GM19328 (cell line): ENCODE measurements around the gene CCNL2.
"Not testable (repeated sequence)": the region's sequence is repeated elsewhere in the genome, so short reads cannot be mapped to it uniquely, and the experiment has no call there.

Experiments
- ATAC-seq: cut with Tn5 transposase; IDR thresholded peaks from one replicate; pipeline ENCODE4 v1.9.1; 2021; ENCODE audit warnings: mild to moderate bottlenecking, moderate library complexity; ENCODE audit not compliant: unreplicated experiment

CCNL2 gene

DNA sequence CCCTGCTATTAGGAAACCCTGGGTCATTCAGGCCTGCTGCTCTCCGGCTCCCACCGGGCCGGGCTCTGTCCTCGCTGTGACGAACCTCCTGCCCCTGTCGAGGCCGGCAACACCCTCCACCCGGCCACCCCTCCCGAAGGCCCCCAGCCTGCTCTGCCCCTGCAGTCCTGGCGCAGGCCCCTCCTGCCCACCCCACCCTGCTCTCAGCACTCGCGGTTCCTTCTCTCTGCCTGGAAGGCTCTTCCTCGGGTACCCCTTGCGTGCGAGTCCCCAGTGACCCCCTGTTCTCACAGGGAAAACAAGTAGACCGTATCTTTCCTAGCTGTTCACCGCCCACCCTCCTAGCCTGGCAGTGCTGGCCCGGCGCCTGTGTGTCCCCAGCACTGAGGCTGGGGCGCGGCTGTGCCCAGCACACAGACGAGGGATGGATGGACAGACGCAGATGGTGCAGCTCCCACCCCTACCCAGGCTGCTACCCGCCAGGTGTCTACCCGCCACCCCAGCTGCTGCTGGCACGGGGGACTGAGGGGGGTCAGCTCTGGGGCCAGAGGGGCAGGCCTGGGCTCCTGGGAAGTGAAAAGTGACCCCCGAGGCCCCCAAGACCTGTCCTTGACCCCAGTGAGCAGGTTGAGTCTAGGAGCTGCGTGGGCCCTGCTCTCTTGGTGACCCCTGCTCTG lies 33.3 kb upstream of the CCNL2 start:
- no peak for ATAC-seq

DNA sequence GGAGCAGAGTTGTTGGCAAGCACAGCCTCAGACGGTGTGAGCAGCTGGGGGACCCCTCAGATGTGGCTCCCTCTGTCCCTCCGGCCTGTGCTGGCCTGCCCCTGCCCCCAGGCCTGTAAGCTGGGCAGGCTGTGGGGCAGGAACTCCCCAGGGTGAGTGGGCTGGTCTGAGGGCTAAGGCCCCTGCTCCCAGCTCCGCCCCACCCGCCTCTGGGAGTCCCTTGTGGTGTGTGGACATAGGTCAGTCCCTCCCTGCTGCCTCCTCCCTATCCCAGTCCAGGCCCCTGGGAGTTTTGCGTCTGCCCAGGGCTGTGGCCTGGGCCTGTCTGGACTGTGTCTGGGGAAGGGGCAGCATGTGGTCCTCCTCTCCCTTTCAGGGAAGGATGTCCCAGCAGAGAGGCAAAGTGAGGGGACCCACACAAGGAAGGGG lies 32.7 kb upstream of the CCNL2 start:
- ATAC-seq = no peak

DNA sequence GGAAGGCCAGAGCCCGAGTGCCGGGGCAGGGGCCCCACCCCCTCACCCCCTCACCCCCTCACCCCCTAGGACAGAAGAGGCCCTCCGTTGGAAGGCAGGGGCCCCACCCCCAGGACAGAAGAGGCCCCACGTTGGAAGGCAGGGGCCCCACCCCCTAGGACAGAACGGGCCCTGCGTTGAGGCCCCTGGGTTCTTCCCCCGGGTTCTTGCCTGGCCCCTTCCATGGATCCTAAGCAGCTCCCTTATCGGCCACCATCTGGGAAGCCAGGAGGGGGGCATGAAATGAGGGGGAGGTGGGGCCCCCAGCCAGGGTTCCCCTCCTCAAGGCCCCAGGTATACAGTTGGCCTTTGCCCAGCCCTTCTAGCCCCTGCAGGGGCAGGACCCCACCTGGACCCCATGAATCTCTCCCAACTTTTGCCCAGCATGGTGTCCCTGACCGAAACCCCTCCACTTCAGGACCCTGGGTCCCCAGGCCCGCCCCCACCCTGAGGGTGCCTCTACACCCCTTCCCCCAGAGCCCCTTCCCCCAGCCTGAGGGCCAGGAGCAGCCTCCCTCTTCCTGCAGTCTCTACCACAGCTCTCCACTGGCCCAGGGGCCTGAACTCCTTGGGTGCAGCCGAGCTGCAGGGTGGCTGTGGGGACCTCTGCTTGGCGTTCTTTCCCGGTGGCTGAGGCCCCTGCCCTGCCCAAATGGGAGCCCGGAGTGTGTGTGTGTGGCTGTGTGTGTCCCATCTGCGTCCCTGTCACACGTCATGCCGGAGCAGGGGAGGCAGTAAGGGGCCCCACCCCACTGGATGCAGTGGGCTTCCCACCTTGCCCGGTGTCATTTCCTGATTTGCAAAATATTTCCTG lies 32.1 kb upstream of the CCNL2 start:
- ATAC-seq = no peak

DNA sequence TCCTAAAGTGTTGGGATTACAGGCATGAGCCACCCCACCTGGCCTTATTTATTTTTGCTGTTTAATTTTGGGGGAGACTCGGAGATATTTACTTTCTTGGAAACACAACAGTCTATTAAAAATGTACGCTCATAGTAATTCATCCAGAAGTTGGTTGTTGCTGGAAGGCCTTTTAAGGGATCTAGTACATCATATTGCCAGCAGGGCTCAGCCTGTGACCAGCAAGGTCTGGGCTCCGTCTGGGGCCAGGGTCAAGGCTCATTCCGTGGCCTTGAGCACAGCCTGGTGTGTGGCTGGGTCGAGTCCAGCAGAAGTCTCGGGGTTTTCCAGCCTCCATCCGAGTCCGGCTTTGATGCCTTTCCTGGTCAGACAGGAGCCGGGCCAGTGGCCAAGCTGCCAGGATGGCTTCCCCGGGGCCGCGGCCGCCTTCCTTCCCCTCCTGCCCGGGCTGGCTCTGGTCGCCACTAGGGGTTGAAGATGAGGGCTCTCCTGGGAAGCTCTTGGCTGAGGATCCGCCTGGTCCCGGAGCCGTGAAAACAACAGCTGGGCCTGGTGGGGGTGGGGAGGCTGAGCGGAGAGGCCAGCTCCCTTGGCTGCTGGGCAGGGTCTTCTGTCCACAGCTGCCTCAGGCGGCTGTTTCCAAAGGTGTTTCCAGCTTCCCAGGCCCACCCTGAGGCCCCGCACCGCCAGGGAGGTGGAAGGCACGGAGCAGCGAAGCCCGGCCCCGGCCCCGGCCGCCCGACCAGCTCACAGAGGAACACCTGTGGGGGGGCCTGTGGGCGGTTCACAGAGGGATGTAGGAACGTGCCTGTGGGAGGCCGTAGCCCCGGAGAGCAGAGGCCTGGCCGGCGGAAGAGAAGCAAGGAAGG lies 31.2 kb upstream of the CCNL2 start:
- no peak for ATAC-seq

DNA sequence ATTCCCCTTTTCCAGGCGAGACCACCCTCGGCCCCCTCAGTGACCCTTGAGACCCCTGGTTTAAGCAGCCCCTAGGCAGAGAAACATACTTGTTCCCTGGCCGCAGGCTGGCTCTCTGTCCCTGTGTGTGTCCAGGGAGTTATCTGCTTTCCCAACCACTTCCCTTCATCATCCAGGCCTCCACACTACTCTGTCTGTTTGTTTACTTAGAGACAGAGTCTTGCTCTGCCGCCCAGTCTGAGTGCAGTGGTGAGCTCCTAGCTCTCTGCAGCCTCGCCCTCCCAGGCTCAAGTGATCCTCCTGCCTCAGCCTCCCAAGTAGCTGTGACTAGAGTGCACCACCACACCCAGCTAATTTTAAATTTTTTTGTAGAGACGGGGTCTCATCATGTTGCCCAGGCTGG lies 30.5 kb upstream of the CCNL2 start:
- no peak for ATAC-seq

DNA sequence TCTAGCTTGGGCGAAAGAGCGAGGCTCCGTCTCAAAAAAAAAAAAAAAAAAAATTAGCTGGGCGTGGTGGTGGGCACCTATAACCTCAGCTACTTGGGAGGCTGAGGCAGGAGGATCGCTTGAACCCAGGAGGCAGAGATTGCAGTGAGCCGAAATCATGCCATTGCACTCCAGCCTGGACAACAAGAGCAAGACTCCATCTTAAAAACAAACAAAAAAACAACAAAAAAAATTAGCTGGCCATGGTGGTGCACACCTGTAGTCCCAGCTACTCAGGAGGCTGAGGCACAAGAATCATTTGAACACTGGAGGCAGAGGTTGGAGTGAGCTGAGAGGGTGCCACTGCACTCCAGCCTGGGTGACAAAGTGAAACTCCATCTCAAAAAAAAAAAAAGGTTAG lies 29.8 kb upstream of the CCNL2 start:
- not testable (repeated sequence) for ATAC-seq

DNA sequence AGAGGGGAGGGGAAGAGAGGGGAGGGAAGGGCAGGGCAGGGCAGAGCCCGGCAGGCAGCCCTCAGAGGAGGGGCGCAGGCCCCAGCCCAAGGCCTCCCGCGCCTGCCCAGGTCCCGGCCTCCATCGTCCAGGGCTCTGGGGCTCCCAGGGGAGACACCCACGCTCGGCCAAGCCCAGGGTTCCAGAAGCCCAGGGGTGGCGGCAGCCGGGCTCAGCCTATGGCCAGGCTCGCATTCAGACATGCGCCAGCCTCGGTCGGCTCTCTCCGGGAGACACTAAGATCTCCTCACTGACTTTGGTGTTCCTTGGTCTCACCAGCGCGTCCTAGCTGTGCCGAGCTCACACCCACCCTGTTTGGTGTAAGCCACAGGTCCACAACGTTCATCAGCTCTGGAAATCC lies 29.0 kb upstream of the CCNL2 start:
- ATAC-seq = no peak

DNA sequence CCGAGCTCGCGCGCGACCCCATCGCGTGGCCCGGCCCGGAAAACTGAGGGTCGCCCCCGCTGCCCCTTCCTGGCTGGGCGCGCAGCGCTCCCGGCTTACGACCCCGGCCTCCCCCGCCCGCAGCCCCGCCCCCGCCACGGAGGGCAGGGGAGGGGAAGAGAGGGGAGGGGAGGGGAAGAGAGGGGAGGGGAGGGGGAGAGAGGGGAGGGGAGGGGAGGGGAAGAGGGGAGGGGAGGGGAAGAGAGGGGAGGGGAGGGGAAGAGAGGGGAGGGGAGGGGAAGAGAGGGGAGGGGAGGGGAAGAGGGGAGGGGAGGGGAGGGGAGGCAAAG lies 28.6 kb upstream of the CCNL2 start:
- ATAC-seq = no peak

DNA sequence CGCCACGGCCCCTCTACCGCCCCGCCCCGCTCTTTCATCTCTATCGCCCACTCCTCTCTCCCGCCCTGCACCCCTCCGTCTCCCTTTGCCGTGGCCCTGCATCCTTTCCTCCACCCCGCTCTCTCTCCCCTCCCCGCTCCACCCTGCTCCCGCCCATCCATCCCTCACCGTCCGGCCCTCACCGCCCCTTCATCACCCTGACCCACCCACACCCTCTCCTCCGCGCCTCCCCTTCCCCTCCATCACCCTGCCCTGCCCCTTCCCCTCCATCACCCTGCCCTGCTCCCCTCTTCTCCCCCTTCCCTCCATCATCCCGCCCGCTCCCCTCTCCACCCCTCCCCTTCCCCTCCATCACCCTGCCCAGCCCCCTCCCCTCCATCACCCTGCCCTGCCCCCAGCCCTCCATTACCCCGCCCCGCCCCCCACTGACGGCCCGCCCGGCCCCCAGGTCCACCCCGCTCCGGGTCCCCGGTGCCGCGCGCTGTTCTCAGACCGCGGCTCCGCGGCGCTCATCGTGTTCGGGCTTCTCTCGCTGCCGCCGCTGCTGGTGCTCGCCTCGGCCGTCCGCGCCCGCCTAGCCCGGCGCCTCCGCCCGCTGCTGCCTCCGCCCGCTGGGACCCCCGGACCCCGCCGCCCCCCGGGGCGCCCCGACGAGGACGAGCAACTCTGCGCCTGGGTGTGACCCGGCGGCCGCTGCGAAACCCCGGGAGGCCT lies 28.1 kb upstream of the CCNL2 start:
- no peak for ATAC-seq

DNA sequence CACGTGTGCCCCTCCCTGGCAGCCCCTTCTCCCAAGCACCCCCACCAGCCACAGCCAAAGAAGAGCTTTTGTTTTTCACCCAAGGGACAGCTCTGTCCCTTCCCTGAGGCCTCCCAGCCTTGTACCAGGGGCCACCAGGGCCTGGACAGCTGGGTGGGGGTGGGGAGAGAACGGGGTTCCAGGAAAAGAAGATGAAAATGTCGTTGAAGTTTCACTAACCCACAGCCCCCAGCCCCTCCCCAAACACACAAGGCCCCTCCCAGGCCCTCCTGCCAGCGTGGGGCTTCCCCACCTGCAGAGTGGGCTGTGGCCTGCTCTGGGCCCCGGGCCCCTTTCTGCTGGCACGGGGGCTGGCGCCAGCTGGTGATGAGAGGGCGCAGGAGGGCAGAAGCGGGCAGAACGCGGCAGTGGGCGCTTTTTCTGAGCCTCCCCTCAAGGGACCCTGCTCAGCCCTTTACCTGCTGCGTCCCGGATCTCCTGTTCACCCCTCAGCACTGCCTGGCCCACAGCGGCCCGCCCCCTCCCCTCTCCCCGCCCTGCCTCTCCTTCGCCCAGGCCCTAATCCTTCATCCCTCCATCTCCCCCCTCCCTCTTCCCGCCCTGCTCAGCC lies 27.5 kb upstream of the CCNL2 start:
- no peak for ATAC-seq

DNA sequence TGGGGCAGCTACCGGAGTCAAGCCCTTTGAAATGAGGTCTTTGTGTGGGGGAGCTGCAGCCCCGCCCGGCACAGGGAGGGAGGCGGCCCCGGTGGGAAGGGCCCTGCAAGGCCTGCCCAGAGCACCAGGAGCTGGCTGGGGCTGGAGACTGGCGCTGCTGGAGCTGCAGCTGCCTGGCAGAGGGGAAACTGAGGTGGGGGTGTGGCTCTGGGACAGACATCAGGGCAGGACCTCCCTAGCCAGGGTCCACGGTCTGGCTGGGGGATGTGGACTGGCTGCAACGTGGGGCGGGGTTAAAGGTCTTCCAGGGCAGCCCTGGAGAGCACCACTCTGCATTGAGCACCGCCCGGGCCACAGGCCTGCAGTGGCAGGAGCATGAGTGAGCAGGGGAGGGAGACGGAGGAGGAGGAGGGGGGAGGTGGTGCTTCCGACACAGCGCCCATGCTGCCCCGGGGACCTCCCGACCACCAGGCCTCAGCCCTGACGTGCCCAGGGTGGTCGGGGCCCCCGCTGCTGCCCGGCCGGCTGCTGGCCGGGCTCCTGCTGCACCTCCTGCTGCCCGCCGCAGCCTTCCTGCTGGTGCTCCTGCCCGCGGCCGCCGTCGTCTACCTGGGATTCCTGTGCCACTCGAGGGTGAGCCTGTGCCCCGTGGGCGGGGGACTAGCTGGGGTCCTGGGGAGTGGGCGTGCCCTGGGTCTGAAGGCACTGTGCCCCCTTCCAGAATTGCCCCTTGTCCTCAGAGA lies 26.8 kb upstream of the CCNL2 start:
- no peak for ATAC-seq

DNA sequence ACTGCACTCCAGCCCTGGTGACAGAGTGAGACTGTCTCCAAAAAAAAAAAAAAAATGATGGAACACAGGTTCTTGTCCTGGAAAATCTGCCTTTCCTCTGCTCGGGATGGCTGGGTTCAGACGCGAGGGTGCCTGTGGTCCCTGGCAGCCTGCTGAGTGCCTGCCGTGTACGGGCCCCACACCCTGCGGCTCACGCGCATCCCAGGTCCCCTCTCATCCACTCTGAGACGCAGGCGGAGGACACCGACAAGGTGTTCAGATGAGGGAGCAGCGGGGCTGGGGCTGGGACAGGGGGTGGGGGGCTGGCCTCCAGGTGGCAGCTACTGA lies 26.3 kb upstream of the CCNL2 start:
- ATAC-seq = no peak

DNA sequence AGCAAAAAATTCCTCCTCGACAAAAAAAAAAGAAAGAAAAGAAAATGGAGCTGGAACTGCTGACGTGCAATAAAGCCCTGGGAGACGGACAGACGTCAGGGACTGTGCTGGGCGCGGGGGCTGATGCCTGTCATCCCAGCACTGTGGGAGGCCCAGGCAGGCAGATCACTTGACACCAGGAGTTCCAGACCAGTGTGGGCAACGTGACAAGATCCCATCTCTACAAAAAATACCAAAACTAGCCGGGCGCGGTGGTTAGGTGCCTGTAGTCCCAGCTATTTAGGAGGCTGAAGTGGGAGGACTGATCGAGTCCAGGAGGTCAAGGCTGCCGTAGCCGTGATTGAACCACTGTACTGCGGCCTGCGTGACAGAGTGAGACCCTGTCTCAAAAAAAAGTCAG lies 25.6 kb upstream of the CCNL2 start:
- ATAC-seq = no peak

DNA sequence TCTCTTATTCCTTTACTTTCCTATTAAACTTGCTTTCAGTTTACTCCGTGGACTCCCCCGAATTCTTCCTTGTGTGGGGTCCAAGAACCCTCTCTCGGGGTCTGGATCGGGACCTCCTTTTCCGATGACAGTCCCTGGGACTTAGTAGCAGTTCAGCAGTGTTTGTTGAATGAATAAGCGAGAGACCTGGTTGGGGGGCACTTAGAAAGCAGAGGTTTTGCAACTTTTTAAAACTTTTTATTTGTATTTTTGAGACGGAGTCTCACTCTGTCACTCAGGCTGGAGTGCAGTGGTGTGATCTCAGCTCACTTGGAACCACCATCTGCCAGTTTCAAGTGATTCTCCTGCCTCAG lies 24.1 kb upstream of the CCNL2 start:
- no peak for ATAC-seq

DNA sequence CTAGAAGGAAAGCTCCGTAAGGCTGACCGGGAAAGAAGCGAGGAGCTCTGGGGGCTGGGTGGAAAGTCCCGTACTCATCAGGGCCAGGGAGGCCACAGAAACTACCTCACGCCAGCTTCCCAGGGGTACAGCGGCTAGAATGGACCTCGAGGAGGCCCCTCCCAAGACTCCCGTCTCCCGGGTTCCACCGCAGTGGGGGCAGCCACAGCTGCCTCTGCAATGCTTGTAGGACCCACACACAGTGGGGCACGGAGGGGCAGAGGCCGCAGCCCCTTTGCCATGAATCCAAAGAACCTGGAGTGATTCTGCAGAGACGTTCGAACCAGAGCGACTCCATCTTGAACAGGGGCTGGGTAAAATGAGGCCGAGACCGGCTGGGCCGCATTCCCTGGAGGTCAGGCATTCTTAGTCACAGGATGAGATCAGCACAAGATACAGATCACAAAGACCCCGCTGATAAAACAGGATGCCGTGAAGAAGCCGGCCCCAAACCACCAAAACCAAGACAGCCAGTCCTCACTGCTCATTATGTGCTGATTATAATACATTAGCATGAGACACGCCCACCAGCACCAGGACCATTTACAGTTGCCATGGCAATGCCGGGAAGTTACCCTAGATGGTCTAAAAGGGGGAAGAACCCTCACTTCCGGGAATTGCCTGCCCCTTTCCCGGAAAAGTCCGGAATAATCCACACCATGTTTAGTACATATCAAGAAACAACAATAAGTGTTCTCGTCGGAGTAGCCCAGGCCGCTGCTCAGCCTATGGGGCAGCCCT lies 23.5 kb upstream of the CCNL2 start:
- ATAC-seq = no peak

DNA sequence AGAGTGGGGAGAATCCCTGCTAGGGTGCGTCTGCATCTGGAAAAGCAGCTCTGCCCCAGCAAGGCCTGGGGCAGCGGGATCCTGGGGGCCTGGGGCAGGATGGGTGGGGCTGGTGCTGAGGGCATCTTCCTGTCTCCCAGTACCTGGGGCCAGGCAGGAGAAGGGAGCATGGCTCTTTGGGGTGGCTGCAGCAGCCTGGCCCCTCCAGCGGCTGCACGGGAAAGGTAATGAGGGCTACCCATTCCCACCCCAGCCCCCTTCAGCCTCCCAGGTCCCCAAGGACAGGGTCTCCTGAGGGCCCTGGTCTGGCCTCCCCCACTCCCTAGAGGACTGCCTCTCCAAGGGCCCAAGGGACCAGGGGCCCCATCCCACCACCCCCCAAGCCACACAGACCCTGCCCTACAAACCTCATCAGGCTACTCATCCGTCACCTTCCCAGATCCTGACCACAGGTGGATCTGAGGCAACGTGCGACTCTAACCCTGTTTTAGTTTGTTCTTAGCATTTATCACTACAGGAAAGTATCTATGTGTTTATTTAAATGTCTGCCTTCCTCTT lies 22.9 kb upstream of the CCNL2 start:
- ATAC-seq = no peak

DNA sequence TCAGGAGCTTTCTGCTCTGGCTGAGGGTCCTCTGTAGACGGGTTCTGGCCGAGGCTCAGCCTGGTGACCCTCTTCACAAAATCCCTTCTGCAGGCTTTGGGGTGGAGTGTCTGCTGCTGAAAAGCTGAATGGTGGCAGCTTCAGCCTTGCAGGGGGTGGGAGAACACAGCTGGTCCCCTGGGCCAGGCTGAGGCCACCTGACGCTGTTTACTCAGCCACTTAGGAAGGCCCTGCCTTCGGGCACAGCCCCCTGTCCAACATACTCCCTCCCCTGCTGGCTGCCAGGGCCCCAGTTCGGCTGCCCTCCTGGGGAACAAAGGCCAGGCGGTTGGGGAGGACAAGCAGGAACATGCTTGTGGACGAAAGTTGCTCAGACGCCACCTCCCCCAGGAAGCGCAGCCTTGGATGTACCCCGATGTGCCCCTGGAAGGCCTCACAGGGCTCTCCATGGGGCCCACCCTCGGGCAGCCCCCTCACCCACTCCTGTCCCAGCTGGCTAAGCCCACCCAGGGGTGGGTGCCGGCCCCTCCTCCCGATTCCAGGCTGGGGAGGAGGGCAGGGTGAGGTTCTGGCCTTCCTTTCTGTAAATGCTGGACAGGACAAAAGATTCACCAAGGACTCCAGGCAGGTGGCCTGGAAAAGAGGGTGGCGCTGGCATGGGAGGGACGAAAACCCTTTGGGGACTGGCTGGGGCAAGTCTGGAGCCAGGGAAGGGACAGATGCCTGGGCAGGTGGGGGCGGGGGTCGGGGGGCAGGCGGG lies 22.2 kb upstream of the CCNL2 start, which contains the start of gene ANKRD65:
Gene ANKRD65 (minus strand): TSS at position 130 of the 760 bp plus-strand sequence. CDS start 271 bp downstream, outside the sequence.
- ATAC-seq = no peak

DNA sequence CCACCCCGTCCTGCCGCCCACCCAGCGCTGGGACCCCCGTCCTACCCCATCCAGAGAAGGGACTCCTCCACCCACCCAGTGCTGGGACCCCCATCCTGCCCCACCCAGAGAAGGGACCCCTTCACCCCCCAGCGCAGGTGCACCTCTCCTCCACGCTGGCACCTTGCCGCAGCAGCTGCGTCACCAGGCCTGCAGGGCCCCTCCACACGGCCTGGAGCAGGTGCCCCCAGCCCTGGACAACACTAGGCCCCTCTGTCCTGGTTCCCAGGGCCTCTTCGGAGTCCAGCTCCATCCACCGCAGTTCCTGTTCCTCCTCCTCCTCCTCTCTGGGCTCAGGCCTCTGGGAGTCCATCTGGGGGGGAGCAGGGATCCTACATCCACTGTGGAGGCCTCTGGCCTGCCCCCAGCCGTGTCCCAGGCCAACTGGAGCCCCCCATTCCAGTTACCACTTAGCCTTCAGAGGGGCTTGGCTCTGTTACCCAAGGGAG lies 21.6 kb upstream of the CCNL2 start:
- no peak for ATAC-seq
